H1 (cell line): ENCODE measurements around the gene PLEKHB1. TPM values are rescaled to one million over a fixed set of nuclear protein-coding genes. Genes with fewer than 3 reads are reported as not detected.

Experiments used
- CTCF ChIA-PET: fragments of 300-600 bp; sonication (Branson Sonifier 250); formaldehyde crosslinking; loops from one replicate; lab custom pipeline; 2021; ENCODE audit not compliant: partially characterized antibody; lab: Charles Lee
- POLR2A ChIA-PET: fragments of 300-600 bp; sonication (Branson Sonifier 250); formaldehyde crosslinking; loops from one replicate; lab custom pipeline; 2021; ENCODE audit warnings: inconsistent platforms; ENCODE audit not compliant: partially characterized antibody; lab: Charles Lee
- DNase-seq, 2 experiments: peaks; one replicate each; pipeline versions ENCODE4 v3.0.0 to v3.0.0-alpha.2; 2010 to 2022; ENCODE audit warnings: low spot score in 2 of 2, low read depth in 1 of 2, mixed read lengths in 1 of 2
- FAIRE-seq: peaks from 2 replicates; lab custom pipeline; 2011; peaks lifted over from hg19 to GRCh38; lab: Jason Lieb, UNC
- H2AFZ ChIP-seq: 2 replicates; pipeline ENCODE4 v1.8.1; 2012; ENCODE audit warnings: low read length, inconsistent platforms
- H2AK5ac ChIP-seq: 2 replicates; pipeline ENCODE4 v1.6.1; 2013; ENCODE audit warnings: low read depth, low read length
- H2BK120ac ChIP-seq: replicated peaks from 2 replicates; pipeline ENCODE3; 2013; ENCODE audit warnings: low read depth, low read length, inconsistent platforms
- H2BK12ac ChIP-seq: 2 replicates; pipeline ENCODE4 v1.6.1; 2013; ENCODE audit warnings: low read depth, low read length
- H2BK15ac ChIP-seq: 2 replicates; pipeline ENCODE4 v1.6.1; 2013; ENCODE audit warnings: low read length
- H2BK20ac ChIP-seq: 2 replicates; pipeline ENCODE4 v1.6.1; 2013; ENCODE audit warnings: low read length
- H2BK5ac ChIP-seq: 2 replicates; pipeline ENCODE4 v1.6.1; 2013; ENCODE audit warnings: low read depth, low read length
- H3K14ac ChIP-seq: 2 replicates; pipeline ENCODE4 v1.6.1; 2013; ENCODE audit warnings: inconsistent platforms; ENCODE audit not compliant: insufficient read length
- H3K18ac ChIP-seq: 2 replicates; pipeline ENCODE4 v1.6.1; 2013; ENCODE audit warnings: low read length; ENCODE audit errors: extremely low read depth
- H3K23ac ChIP-seq: 2 replicates; pipeline ENCODE4 v1.6.1; 2013; ENCODE audit warnings: inconsistent platforms; ENCODE audit not compliant: insufficient read length
- H3K23me2 ChIP-seq: 2 replicates; pipeline ENCODE4 v1.6.1; 2013; ENCODE audit warnings: low read depth, low read length
- H3K27ac ChIP-seq: 2 replicates; pipeline ENCODE4 v1.6.1; 2011; ENCODE audit warnings: low read depth, low read length, inconsistent platforms
- H3K27me3 ChIP-seq, 4 experiments: replicated peaks in 1 of 4; 1 replicate in 1 of 4; 2 replicates in 3 of 4; pipeline versions ENCODE4 v1.6.1 to v1.8.1; 2011 to 2013; ENCODE audit warnings: low read length in 3 of 4, mild to moderate bottlenecking in 3 of 4, inconsistent platforms in 2 of 4, mixed read lengths in 2 of 4, moderate library complexity in 1 of 4; ENCODE audit not compliant: control insufficient read depth in 3 of 4, insufficient read depth in 3 of 4; ENCODE audit errors: extremely low read depth in 1 of 4
- H3K36me3 ChIP-seq, 4 experiments: 2 replicates each; pipeline versions ENCODE4 v1.6.1 to v1.8.1; 2011 to 2013; ENCODE audit warnings: mild to moderate bottlenecking in 4 of 4, low read length in 3 of 4, moderate library complexity in 2 of 4, control low read depth in 1 of 4, inconsistent platforms in 1 of 4; ENCODE audit not compliant: insufficient read depth in 4 of 4, control insufficient read depth in 2 of 4
- H3K4ac ChIP-seq: replicated peaks from 2 replicates; pipeline ENCODE3; 2013; ENCODE audit warnings: low read length, low read depth, mixed read lengths, inconsistent platforms; ENCODE audit not compliant: insufficient read length
- H3K4me1 ChIP-seq, 4 experiments: replicated peaks in 1 of 4; 1 replicate in 1 of 4; 2 replicates in 3 of 4; pipeline versions ENCODE4 v1.6.1 to v1.8.1; 2011 to 2013; ENCODE audit warnings: low read length in 3 of 4, inconsistent platforms in 2 of 4, mixed read lengths in 1 of 4; ENCODE audit not compliant: insufficient read depth in 4 of 4, control insufficient read depth in 3 of 4
- H3K4me2 ChIP-seq, 2 experiments: 2 replicates each; pipeline versions ENCODE4 v1.6.1 to v1.8.1; 2011 to 2013; ENCODE audit warnings: low read depth in 2 of 2, low read length in 2 of 2, control low read depth in 1 of 2, inconsistent platforms in 1 of 2, mild to moderate bottlenecking in 1 of 2; ENCODE audit not compliant: insufficient read depth in 1 of 2
- H3K4me3 ChIP-seq, 4 experiments: fragments of 200-600, 300-600 bp in 1 of 4; sonication (generic), shearing (Covaris generic), sonication (Bioruptor Twin) in 1 of 4; 2 replicates each; pipeline versions ENCODE4 v1.5.1 to v1.8.1; 2011 to 2016; ENCODE audit warnings: low read length in 4 of 4, low read depth in 3 of 4, control low read depth in 2 of 4, inconsistent platforms in 2 of 4, mild to moderate bottlenecking in 2 of 4, mixed read lengths in 1 of 4, moderate library complexity in 1 of 4; ENCODE audit not compliant: insufficient read depth in 2 of 4; ENCODE audit errors: extremely low read depth in 1 of 4
- H3K56ac ChIP-seq: replicated peaks from 2 replicates; pipeline ENCODE3; 2013; ENCODE audit warnings: low read depth, mild to moderate bottlenecking, mixed read lengths, low read length, inconsistent platforms; ENCODE audit not compliant: insufficient read length
- H3K79me1 ChIP-seq: 2 replicates; pipeline ENCODE4 v1.6.1; 2013; ENCODE audit warnings: low read depth, low read length, control low read depth
- H3K79me2 ChIP-seq, 2 experiments: 2 replicates each; pipeline versions ENCODE4 v1.6.1 to v1.8.1; 2012 to 2013; ENCODE audit warnings: low read length in 2 of 2, mild to moderate bottlenecking in 2 of 2, inconsistent platforms in 1 of 2; ENCODE audit not compliant: insufficient read depth in 2 of 2, control insufficient read depth in 1 of 2
- H3K9ac ChIP-seq, 4 experiments: replicated peaks in 1 of 4; 1 replicate in 1 of 4; 2 replicates in 3 of 4; pipeline versions ENCODE4 v1.6.1 to v1.8.1; 2011 to 2013; ENCODE audit warnings: low read depth in 3 of 4, low read length in 3 of 4, control low read depth in 2 of 4, mild to moderate bottlenecking in 2 of 4, moderate library complexity in 2 of 4, inconsistent platforms in 1 of 4; ENCODE audit errors: extremely low read depth in 1 of 4
- H3K9me3 ChIP-seq, 2 experiments: 2 replicates each; pipeline versions ENCODE4 v1.6.1 to v1.8.1; 2012 to 2013; ENCODE audit warnings: mild to moderate bottlenecking in 2 of 2, moderate library complexity in 2 of 2, control low read depth in 1 of 2, inconsistent platforms in 1 of 2, low read depth in 1 of 2, low read length in 1 of 2, mixed read lengths in 1 of 2; ENCODE audit not compliant: insufficient read depth in 2 of 2
- H4K20me1 ChIP-seq, 2 experiments: replicated peaks in 1 of 2; 2 replicates each; pipeline versions ENCODE3 to v1.8.1; 2011 to 2013; ENCODE audit warnings: inconsistent platforms in 2 of 2, low read length in 2 of 2, mild to moderate bottlenecking in 1 of 2; ENCODE audit not compliant: insufficient read depth in 2 of 2, control insufficient read depth in 1 of 2
- H4K5ac ChIP-seq: 2 replicates; pipeline ENCODE4 v1.6.1; 2013; ENCODE audit warnings: low read length, low read depth, mixed read lengths, inconsistent platforms; ENCODE audit not compliant: insufficient read length
- H4K8ac ChIP-seq: 2 replicates; pipeline ENCODE4 v1.8.0; 2013; ENCODE audit warnings: mild to moderate bottlenecking, moderate library complexity, low read length, inconsistent platforms; ENCODE audit not compliant: insufficient read depth; ENCODE audit errors: extremely low read depth
- H4K91ac ChIP-seq: replicated peaks from 2 replicates; pipeline ENCODE3; 2013; ENCODE audit warnings: low read length, mixed read lengths, inconsistent platforms; ENCODE audit not compliant: insufficient read length
- POU5F1 ChIP-seq: IDR thresholded peaks from 2 replicates; pipeline ENCODE4 v1.6.1; 2011; ENCODE audit warnings: low read depth, mild to moderate bottlenecking, low read length, moderate library complexity
- SP4 ChIP-seq: IDR thresholded peaks from 2 replicates; pipeline ENCODE4 v1.6.1; 2012; ENCODE audit warnings: low read length, inconsistent platforms
- WGBS, 2 experiments: shearing (Covaris generic) in 1 of 2; methylation state at CpG; one replicate each; pipeline versions ENCODE4 v1.1.6 to v1.1.7; 2013 to 2015; ENCODE audit warnings: low lambda C conversion rate in 2 of 2, mixed read lengths in 2 of 2, inconsistent platforms in 1 of 2, low coverage in 1 of 2, missing lambda C conversion rate in 1 of 2; ENCODE audit not compliant: insufficient replicate concordance in 2 of 2, insufficient coverage in 1 of 2, insufficient read length in 1 of 2; ENCODE audit errors: extremely low coverage in 1 of 2, missing lambda C conversion rate in 1 of 2; 5-methylcytosine and 5-hydroxymethylcytosine counted together
- polyA plus RNA-seq, 7 experiments: library from polyadenylated mRNA; depleted of rRNA in 3 of 7; stranded (reverse) in 5 of 7; unstranded in 2 of 7; fragments of >200 nt in 5 of 7; fragments of 200-250 nt in 2 of 7; gene quantifications; 1 replicate in 5 of 7; 2 replicates in 1 of 7; 4 replicates in 1 of 7; pipeline versions ENCODE4 v1.2.1 to v1.2.3, GENCODE V29; 2011 to 2013; ENCODE audit warnings: missing spikeins in 2 of 7, mixed read lengths in 2 of 7
- total RNA-seq: library from RNA; stranded (reverse); fragmentation: NEBNext Ultra II Directional; extraction: Animal tissue kit (Norgen Biotek cat#: 25700); gene quantifications from 2 replicates; pipeline ENCODE4 v1.2.1, GENCODE V29; 2021

The PLEKHB1 gene
- total and polyA plus RNA-seq, 2 of the 8 experiments (the other 6 are each of a cell fraction or from before 2014, with no cell fraction given): 14.8 to 24.5 TPM

- Histone ChIP-seq H2BK12ac (no peak overlapping the region), H3K36me3 (no peaks in the 10 kb centered on the region; a peak in 2 of 8 replicates), H3K4me1 (peaks cover 9 to 22% (median 14%) of the 10 kb centered on the region in 4 experiments), H2BK20ac (no peak overlapping the region), H4K8ac (no peak overlapping the region), H3K4me3 (no peak overlapping the region), H2AK5ac (no peak overlapping the region), H3K23me2 (peaks cover 4% of the 10 kb centered on the region; the same call in 1 of the 2 replicates), H3K79me2 (no peaks in the 10 kb centered on the region), H3K14ac (no peak overlapping the region), H3K79me1 (no peaks in the 10 kb centered on the region), H4K20me1 (no peaks in the 10 kb centered on the region), H3K56ac (no peak overlapping the region), H2BK15ac (no peak overlapping the region), H3K27ac (peak overlapping the region; percentile 26; the same call in 1 of the 2 replicates), H3K9ac (peak overlapping the region in 1 of 4 experiments; percentile 26; a peak in 2 of 7 replicates), H3K9me3 (no peaks in the 10 kb centered on the region), H4K5ac (no peak overlapping the region), H3K4ac (no peak overlapping the region), H2BK5ac (no peak overlapping the region), H2BK120ac (no peak overlapping the region), H3K4me2 (0 out of 4 replicates have a peak overlapping the region, but pooled peaks of 1 of the 2 experiments have one; percentile 9), H2AFZ (no peak overlapping the region), H4K91ac (no peak overlapping the region), H3K23ac (no peak overlapping the region), H3K18ac (no peak overlapping the region), H3K27me3 (no peaks in the 10 kb centered on the region; a peak in 2 of 7 replicates)
- 94% methylated on average over 9 of the region's 9 CpGs; no CpG with 5 or more reads in 1 of the 2 experiments for WGBS, 2 experiments
- POLR2A ChIA-PET: interaction anchor here (0.7 kb wide), 1 partner anchor 9 kb away, joined by 3 read pairs; no protein-coding TSS in a partner anchor
- CTCF ChIA-PET: interaction anchor here (30.1 kb wide), 1 partner anchor 16 kb away, joined by 653 read pairs; the partner anchor contains the start of gene PLEKHB1
- DNase-seq: no peak
- FAIRE-seq: no peak
- TF ChIP-seq POU5F1 (no peak), SP4 (no peak)
These were observed 5.3 kb downstream of the PLEKHB1 start for GRCh38 chr11:73651661-73652045.
